Neuronal stem cell (in vitro differentiated cells): ENCODE results near the gene HINFP.

Experiments used
- DNase-seq: peaks from one replicate; pipeline ENCODE4 v3.0.0-alpha.2; 2013; ENCODE audit warnings: low spot score
- H2AFZ ChIP-seq: one replicate; pipeline ENCODE4 v1.6.1; 2013; ENCODE audit warnings: mild to moderate bottlenecking, low read length, inconsistent platforms
- H2AK5ac ChIP-seq: 2 replicates; pipeline ENCODE4 v1.6.1; 2013; ENCODE audit warnings: low read depth, mild to moderate bottlenecking, inconsistent platforms, low read length, moderate library complexity, mixed read lengths
- H2BK120ac ChIP-seq: 2 replicates; pipeline ENCODE4 v1.6.1; 2013; ENCODE audit warnings: low read depth, mild to moderate bottlenecking, inconsistent platforms, low read length, moderate library complexity, mixed read lengths
- H2BK12ac ChIP-seq: one replicate; pipeline ENCODE4 v1.6.1; 2013; ENCODE audit warnings: low read length, inconsistent platforms
- H2BK15ac ChIP-seq: 2 replicates; pipeline ENCODE4 v1.6.1; 2013; ENCODE audit warnings: mild to moderate bottlenecking, low read length, inconsistent platforms, mixed read lengths
- H2BK5ac ChIP-seq: one replicate; pipeline ENCODE4 v1.6.1; 2013; ENCODE audit warnings: inconsistent platforms, mild to moderate bottlenecking, low read length, moderate library complexity
- H3K14ac ChIP-seq: one replicate; pipeline ENCODE4 v1.6.1; 2013; ENCODE audit warnings: low read length, inconsistent platforms
- H3K18ac ChIP-seq: 2 replicates; pipeline ENCODE4 v1.6.1; 2013; ENCODE audit warnings: low read length, inconsistent platforms
- H3K23ac ChIP-seq: 2 replicates; pipeline ENCODE4 v1.6.1; 2013; ENCODE audit warnings: low read depth, mild to moderate bottlenecking, mixed read lengths, low read length, inconsistent platforms; ENCODE audit not compliant: poor library complexity
- H3K27ac ChIP-seq: replicated peaks from 3 replicates; pipeline ENCODE4 v1.5.1; 2013; ENCODE audit warnings: low read length, inconsistent platforms
- H3K27me3 ChIP-seq, 3 experiments: 2 replicates each; pipeline ENCODE4 v1.6.1; 2013; ENCODE audit warnings: low read length in 3 of 3, mild to moderate bottlenecking in 2 of 3, inconsistent platforms in 1 of 3, low read depth in 1 of 3, mixed read lengths in 1 of 3, moderate library complexity in 1 of 3; ENCODE audit not compliant: control insufficient read depth in 3 of 3, insufficient read depth in 3 of 3
- H3K36me3 ChIP-seq, 2 donors: replicated peaks in 1 of 2; 2 replicates each; pipeline ENCODE4 v1.6.1; 2013; ENCODE audit warnings: low read length in 2 of 2; ENCODE audit not compliant: control insufficient read depth in 2 of 2, insufficient read depth in 2 of 2
- H3K4ac ChIP-seq: 2 replicates; pipeline ENCODE4 v1.6.1; 2013; ENCODE audit warnings: inconsistent platforms, mild to moderate bottlenecking, low read length, moderate library complexity
- H3K4me1 ChIP-seq, 2 donors: 1 replicate in 1 of 2; 2 replicates in 1 of 2; pipeline ENCODE4 v1.6.1; 2013; ENCODE audit warnings: low read length in 2 of 2, low read depth in 1 of 2; ENCODE audit not compliant: control insufficient read depth in 2 of 2, insufficient read depth in 1 of 2
- H3K4me2 ChIP-seq: one replicate; pipeline ENCODE4 v1.6.1; 2013; ENCODE audit warnings: mild to moderate bottlenecking, low read length, inconsistent platforms; ENCODE audit not compliant: insufficient read depth, poor library complexity, severe bottlenecking
- H3K4me3 ChIP-seq, 2 donors: 2 replicates each; pipeline ENCODE4 v1.5.1; 2013; ENCODE audit warnings: low read length in 2 of 2, mild to moderate bottlenecking in 2 of 2, inconsistent platforms in 1 of 2, moderate library complexity in 1 of 2
- H3K79me1 ChIP-seq: one replicate; pipeline ENCODE4 v1.6.1; 2013; ENCODE audit warnings: low read depth, mild to moderate bottlenecking, inconsistent platforms, low read length, moderate library complexity
- H3K9ac ChIP-seq: one replicate; pipeline ENCODE4 v1.6.1; 2013; ENCODE audit warnings: mild to moderate bottlenecking, low read depth, low read length, inconsistent platforms; ENCODE audit not compliant: poor library complexity
- H3K9me3 ChIP-seq, 2 donors: replicated peaks in 1 of 2; 2 replicates each; pipeline versions ENCODE3 to v1.6.1; 2013; ENCODE audit warnings: low read length in 2 of 2, mild to moderate bottlenecking in 2 of 2, inconsistent platforms in 1 of 2, low read depth in 1 of 2, mixed read lengths in 1 of 2, moderate library complexity in 1 of 2; ENCODE audit not compliant: control insufficient read depth in 2 of 2, insufficient read depth in 1 of 2
- H4K8ac ChIP-seq: one replicate; pipeline ENCODE4 v1.6.1; 2013; ENCODE audit warnings: low read depth, mild to moderate bottlenecking, inconsistent platforms, low read length, moderate library complexity
- H4K91ac ChIP-seq: one replicate; pipeline ENCODE4 v1.6.1; 2013; ENCODE audit warnings: low read length, low read depth, mild to moderate bottlenecking, inconsistent platforms; ENCODE audit not compliant: poor library complexity
- WGBS, 2 donors: extraction: QIAGEN DNeasy Blood & Tissue Kit; methylation state at CpG; one replicate each; pipeline ENCODE4 v1.1.7; 2013; ENCODE audit warnings: missing lambda C conversion rate in 2 of 2, mixed read lengths in 1 of 2; ENCODE audit not compliant: insufficient read length in 2 of 2, insufficient replicate concordance in 1 of 2; ENCODE audit errors: extremely low coverage in 2 of 2; 5-methylcytosine and 5-hydroxymethylcytosine counted together

Gene HINFP

GRCh38 chr11:119144825-119145486 is 23.6 kb downstream of the HINFP start:
- H3K23ac ChIP-seq: no peak overlapping the region
- no peak overlapping the region for H2AK5ac ChIP-seq
- no peak overlapping the region for H4K91ac ChIP-seq
- no peak overlapping the region for H3K4me2 ChIP-seq
- no peaks in the 10 kb centered on the region for H3K9me3 ChIP-seq
- peak overlapping the region; percentile 75 for H2AFZ ChIP-seq
- no peak overlapping the region for H3K9ac ChIP-seq
- no peak overlapping the region for H4K8ac ChIP-seq
- peaks cover under 1 to 44% (median 24%) of the 10 kb centered on the region in 3 experiments for H3K27me3 ChIP-seq
- H2BK5ac ChIP-seq: no peak overlapping the region
- H3K14ac ChIP-seq: no peak overlapping the region
- H3K79me1 ChIP-seq: no peaks in the 10 kb centered on the region
- no peak overlapping the region for H3K27ac ChIP-seq
- no peak overlapping the region for H2BK15ac ChIP-seq
- peaks cover 3 to 11% of the 10 kb centered on the region in 2 donors for H3K4me1 ChIP-seq
- no CpG with 5 or more reads among the region's 7 CpGs for WGBS, 2 donors
- DNase-seq: peak; percentile 61
- H3K36me3 ChIP-seq: no peaks in the 10 kb centered on the region
- H2BK12ac ChIP-seq: no peak overlapping the region
- no peak overlapping the region for H2BK120ac ChIP-seq
- H3K4me3 ChIP-seq: no peak overlapping the region
- no peak overlapping the region for H3K4ac ChIP-seq
- no peak overlapping the region for H3K18ac ChIP-seq

GRCh38 chr11:119145551-119145950 is 24.2 kb downstream of the HINFP start:
- H3K4me3 ChIP-seq: no peak overlapping the region
- no peak overlapping the region for H2BK120ac ChIP-seq
- peaks cover 3 to 12% of the 10 kb centered on the region in 2 donors for H3K4me1 ChIP-seq
- H4K8ac ChIP-seq: no peak overlapping the region
- no peaks in the 10 kb centered on the region for H3K36me3 ChIP-seq
- no CpG with 5 or more reads among the region's 3 CpGs for WGBS, 2 donors
- H3K9me3 ChIP-seq: no peaks in the 10 kb centered on the region
- no peak overlapping the region for H3K14ac ChIP-seq
- H3K23ac ChIP-seq: no peak overlapping the region
- H3K4me2 ChIP-seq: no peak overlapping the region
- no peak overlapping the region for H2BK5ac ChIP-seq
- H3K4ac ChIP-seq: no peak overlapping the region
- H3K27me3 ChIP-seq: peaks cover 3 to 50% (median 29%) of the 10 kb centered on the region in 3 experiments
- H2BK15ac ChIP-seq: no peak overlapping the region
- H2BK12ac ChIP-seq: no peak overlapping the region
- H2AFZ ChIP-seq: peak overlapping the region; percentile 75
- H3K9ac ChIP-seq: no peak overlapping the region
- H4K91ac ChIP-seq: no peak overlapping the region
- DNase-seq: no peak
- no peak overlapping the region for H3K27ac ChIP-seq
- no peaks in the 10 kb centered on the region for H3K79me1 ChIP-seq
- no peak overlapping the region for H2AK5ac ChIP-seq
- H3K18ac ChIP-seq: no peak overlapping the region

GRCh38 chr11:119147604-119148333 is 26.4 kb downstream of the HINFP start:
- Histone ChIP-seq H3K36me3 (no peaks in the 10 kb centered on the region), H3K4me3 (no peak overlapping the region), H3K18ac (no peak overlapping the region), H3K4me2 (no peak overlapping the region), H3K23ac (no peak overlapping the region), H2AFZ (peak overlapping the region; percentile 96), H2BK120ac (no peak overlapping the region), H2AK5ac (no peak overlapping the region), H3K9ac (no peak overlapping the region), H3K4ac (no peak overlapping the region), H2BK5ac (no peak overlapping the region), H3K79me1 (no peaks in the 10 kb centered on the region), H3K14ac (no peak overlapping the region), H3K27me3 (peaks cover 3 to 71% (median 44%) of the 10 kb centered on the region in 3 experiments), H3K4me1 (peaks cover 3 to 12% of the 10 kb centered on the region in 2 donors), H4K91ac (no peak overlapping the region), H4K8ac (no peak overlapping the region), H2BK15ac (no peak overlapping the region), H3K9me3 (no peaks in the 10 kb centered on the region), H2BK12ac (no peak overlapping the region), H3K27ac (no peak overlapping the region)
- DNase-seq: no peak
- no CpG with 5 or more reads among the region's 6 CpGs for WGBS, 2 donors

GRCh38 chr11:119148720-119149017 is 27.3 kb downstream of the HINFP start:
- Histone ChIP-seq H3K18ac (peak overlapping the region; percentile 77), H4K91ac (no peak overlapping the region), H3K23ac (peak overlapping the region; percentile 38), H3K4me3 (peak overlapping the region; percentile 42 to 80), H3K14ac (no peak overlapping the region), H2AK5ac (no peak overlapping the region), H3K4ac (no peak overlapping the region), H2BK15ac (no peak overlapping the region), H3K4me2 (peak overlapping the region; percentile 90), H3K9me3 (no peaks in the 10 kb centered on the region), H3K4me1 (peaks cover 3 to 12% of the 10 kb centered on the region in 2 donors), H3K9ac (peak overlapping the region; percentile 55), H3K27me3 (peaks cover 3 to 80% (median 44%) of the 10 kb centered on the region in 3 experiments), H3K27ac (no peak overlapping the region), H4K8ac (no peak overlapping the region), H2BK5ac (no peak overlapping the region), H2AFZ (peak overlapping the region; percentile 96), H3K79me1 (no peaks in the 10 kb centered on the region), H3K36me3 (no peaks in the 10 kb centered on the region), H2BK120ac (no peak overlapping the region), H2BK12ac (no peak overlapping the region)
- WGBS, 2 donors: no CpG with 5 or more reads among the region's 16 CpGs
- DNase-seq: no peak
